ENCODE data around the gene HADHA. TPM values are rescaled to one million over a fixed set of nuclear protein-coding genes. Genes with fewer than 3 reads are reported as not detected.

HADHA gene
- total RNA-seq, 1 experiment from 2014 or later = 101 TPM

- Histone ChIP-seq H3K27me3 (ENCODE audit: insufficient read depth, low read length) (no peaks in the 10 kb centered on the region), H2AFZ (ENCODE audit: low read depth, low read length, poor library complexity, severe bottlenecking) (no peak overlapping the region), H3K4me1 (ENCODE audit: control insufficient read depth in 1 of 2, insufficient read depth in 2 of 2, low read length in 2 of 2) (no peaks in the 10 kb centered on the region), H3K9me2 (ENCODE audit: insufficient read depth) (no peaks in the 10 kb centered on the region), H3K4me3 (replicated peaks in 1 of 2; ENCODE audit: low read depth in 1 of 2, low read length in 2 of 2) (no peak overlapping the region), H4K20me1 (ENCODE audit: insufficient read depth) (no peaks in the 10 kb centered on the region), H3K9me3 (ENCODE audit: control insufficient read depth in 1 of 2, insufficient read depth in 1 of 2, low read depth in 1 of 2, low read length in 2 of 2) (no peaks in the 10 kb centered on the region), H3K36me3 (ENCODE audit: control insufficient read depth in 1 of 2, insufficient read depth in 2 of 2, low read length in 2 of 2) (peaks cover 14 to 32% of the 10 kb centered on the region in 2 experiments; a peak in 3 of 4 replicates), H3K4me2 (ENCODE audit: low read length) (no peak overlapping the region), H3K79me2 (ENCODE audit: insufficient read depth, low read length) (no peaks in the 10 kb centered on the region), H3K27ac (ENCODE audit: low read depth, low read length) (no peak overlapping the region), H3K9ac (ENCODE audit: low read length) (no peak overlapping the region)
- intact Hi-C loops (cut with micrococcal nuclease) = no loop called here
- CTCF ChIA-PET = no interaction called here
- ATAC-seq (no peak), DNase-seq (ENCODE audit: low read depth, low spot score) (no peak)
- TF ChIP-seq TCF7L2 (IDR thresholded peaks at IDR 0.05; ENCODE audit: borderline replicate concordance, extremely low read depth, insufficient read depth, insufficient read length) (no peak), ZFX (IDR thresholded peaks at IDR 0.05) (no peak), CEBPB (IDR thresholded peaks at IDR 0.05; ENCODE audit: low read depth) (no peak), SIN3A (IDR thresholded peaks at IDR 0.05; ENCODE audit: low read depth) (no peak), ZNF274 (IDR thresholded peaks at IDR 0.05; ENCODE audit: low read depth, low read length) (no peak), JUND (IDR thresholded peaks at IDR 0.05) (no peak), CTCF (IDR thresholded peaks at IDR 0.05 in 2 of 3, conservative IDR thresholded peaks at IDR 0.05 in 1 of 3; ENCODE audit: borderline replicate concordance in 1 of 3, insufficient read depth in 1 of 3, low read depth in 2 of 3, low read length in 2 of 3) (no peak), MAX (IDR thresholded peaks at IDR 0.05) (no peak), ZBTB33 (IDR thresholded peaks at IDR 0.05; ENCODE audit: extremely low read depth, insufficient replicate concordance, low read length) (no peak), POLR2A (IDR thresholded peaks at IDR 0.05; ENCODE audit: borderline replicate concordance, extremely low read depth, insufficient read depth, insufficient read length) (no peak), ATF3 (IDR thresholded peaks at IDR 0.05) (no peak), CBX3 (IDR thresholded peaks at IDR 0.05; ENCODE audit: low read depth) (no peak), SRF (IDR thresholded peaks at IDR 0.05; ENCODE audit: low read depth) (no peak), FOSL1 (IDR thresholded peaks at IDR 0.05; ENCODE audit: low read depth) (no peak), REST (IDR thresholded peaks at IDR 0.05; ENCODE audit: low read depth) (no peak), POLR2AphosphoS5 (IDR thresholded peaks at IDR 0.05; ENCODE audit: low read depth, low read length) (no peak)
- RAD21 ChIA-PET (ENCODE audit: low non-redundant PET in 1 of 2, low total read pairs in 2 of 2, uncharacterized antibody in 2 of 2, unreplicated experiment in 2 of 2) = no interaction called here
- BruUV-seq (replicated peaks) = no TSS peak
- POLR2A ChIA-PET = no interaction called here
These were observed 50.7 kb downstream of the HADHA start for GRCh38 chr2:26193578-26194231.

Data from HCT116 (cell line).